Measurements from ENCODE around the gene ZNF462. TPM values are rescaled to one million over a fixed set of nuclear protein-coding genes. Genes with fewer than 3 reads are reported as not detected.

Gene ZNF462, protein sequence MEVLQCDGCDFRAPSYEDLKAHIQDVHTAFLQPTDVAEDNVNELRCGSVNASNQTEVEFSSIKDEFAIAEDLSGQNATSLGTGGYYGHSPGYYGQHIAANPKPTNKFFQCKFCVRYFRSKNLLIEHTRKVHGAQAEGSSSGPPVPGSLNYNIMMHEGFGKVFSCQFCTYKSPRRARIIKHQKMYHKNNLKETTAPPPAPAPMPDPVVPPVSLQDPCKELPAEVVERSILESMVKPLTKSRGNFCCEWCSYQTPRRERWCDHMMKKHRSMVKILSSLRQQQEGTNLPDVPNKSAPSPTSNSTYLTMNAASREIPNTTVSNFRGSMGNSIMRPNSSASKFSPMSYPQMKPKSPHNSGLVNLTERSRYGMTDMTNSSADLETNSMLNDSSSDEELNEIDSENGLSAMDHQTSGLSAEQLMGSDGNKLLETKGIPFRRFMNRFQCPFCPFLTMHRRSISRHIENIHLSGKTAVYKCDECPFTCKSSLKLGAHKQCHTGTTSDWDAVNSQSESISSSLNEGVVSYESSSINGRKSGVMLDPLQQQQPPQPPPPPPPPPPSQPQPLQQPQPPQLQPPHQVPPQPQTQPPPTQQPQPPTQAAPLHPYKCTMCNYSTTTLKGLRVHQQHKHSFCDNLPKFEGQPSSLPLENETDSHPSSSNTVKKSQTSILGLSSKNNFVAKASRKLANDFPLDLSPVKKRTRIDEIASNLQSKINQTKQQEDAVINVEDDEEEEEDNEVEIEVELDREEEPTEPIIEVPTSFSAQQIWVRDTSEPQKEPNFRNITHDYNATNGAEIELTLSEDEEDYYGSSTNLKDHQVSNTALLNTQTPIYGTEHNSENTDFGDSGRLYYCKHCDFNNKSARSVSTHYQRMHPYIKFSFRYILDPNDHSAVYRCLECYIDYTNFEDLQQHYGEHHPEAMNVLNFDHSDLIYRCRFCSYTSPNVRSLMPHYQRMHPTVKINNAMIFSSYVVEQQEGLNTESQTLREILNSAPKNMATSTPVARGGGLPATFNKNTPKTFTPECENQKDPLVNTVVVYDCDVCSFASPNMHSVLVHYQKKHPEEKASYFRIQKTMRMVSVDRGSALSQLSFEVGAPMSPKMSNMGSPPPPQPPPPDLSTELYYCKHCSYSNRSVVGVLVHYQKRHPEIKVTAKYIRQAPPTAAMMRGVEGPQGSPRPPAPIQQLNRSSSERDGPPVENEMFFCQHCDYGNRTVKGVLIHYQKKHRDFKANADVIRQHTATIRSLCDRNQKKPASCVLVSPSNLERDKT (N-terminal part only)
- total RNA-seq (10 to 100 TPM; 22.1 to 87.6 (median 54.4) TPM), polyA plus RNA-seq (1 to 10 TPM; 5.8 to 7.4 TPM)
- long read RNA-seq, donor 1, full-length matches to known transcripts: 4 of 23 reads
- long read RNA-seq, donor 1, partial matches to known transcripts: 10 of 23 reads
- long read RNA-seq, donor 1, other reads (novel, unspliced or antisense): 9 of 23 reads
- long read RNA-seq, donor 2, partial matches to known transcripts: 14 of 14 reads
- long read RNA-seq, donor 2, other reads (novel, unspliced or antisense): 0 of 14 reads
- long read RNA-seq, donor 3, full-length matches to known transcripts: 1 of 9 reads
- long read RNA-seq, donor 3, partial matches to known transcripts: 6 of 9 reads
- long read RNA-seq, donor 3, other reads (novel, unspliced or antisense): 2 of 9 reads

GRCh38 chr9:106862821-106863720 is at the start of gene ZNF462:
ZNF462 (plus strand) TSS chr9:106863166; CDS start chr9:106923384, 60,218 bp downstream.
- intact Hi-C loops (cut with DNase I): loop anchor here in 3 of 4 donors (5.0 to 10.0 kb wide), 4 partner anchors 59 to 774 kb away; no protein-coding TSS in a partner anchor
- TF ChIP-seq EP300 (IDR thresholded peaks at IDR 0.05) (no peak), POLR2A (IDR thresholded peaks at IDR 0.05) (peak; percentile 35), CTCF (IDR thresholded peaks at IDR 0.05) (peak in 2 of 3 donors; percentile 93 to 100)
- Histone ChIP-seq H3K27ac (peak within 1 kb of the TSS; percentile 84 to 93), H3K36me3 (no peaks in the 10 kb centered on the region), H3K4me1 (ENCODE audit: insufficient read depth) (peaks cover 3% of the 10 kb centered on the region), H3K4me3 (peak within 1 kb of the TSS; percentile 58), H3K27me3 (no peaks in the 10 kb centered on the region), H3K9me3 (no peaks in the 10 kb centered on the region)
- WGBS, 3 donors: 1 to 2% (median 1%) methylated on average over 33 of the region's 33 CpGs
- peak; percentile 57 to 70 (median 65) for DNase-seq

DNA sequence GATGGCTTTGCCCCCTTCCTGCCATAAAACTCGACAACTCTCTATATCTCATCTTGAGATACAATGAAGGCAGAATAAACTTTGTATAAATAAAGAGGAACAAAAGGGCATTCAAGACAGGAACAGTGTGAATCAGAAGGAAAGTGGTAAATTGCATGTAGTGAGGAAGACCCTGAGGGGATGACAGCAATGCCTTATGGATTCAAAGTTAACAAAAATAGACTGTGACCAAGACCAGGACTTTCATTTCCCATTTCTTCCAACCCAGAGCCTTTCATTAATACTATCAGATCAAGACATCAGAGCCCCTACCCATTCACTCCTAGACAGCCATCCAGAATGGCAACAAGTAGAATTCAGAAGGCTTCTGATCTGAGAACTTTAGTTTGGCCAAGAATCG is 46.4 kb upstream of the ZNF462 start:
- DNase-seq: no peak
- Histone ChIP-seq H3K27ac (no peak overlapping the region), H3K27me3 (no peaks in the 10 kb centered on the region), H3K4me1 (ENCODE audit: insufficient read depth) (no peaks in the 10 kb centered on the region), H3K4me3 (no peak overlapping the region), H3K36me3 (no peaks in the 10 kb centered on the region), H3K9me3 (no peaks in the 10 kb centered on the region)
- intact Hi-C loops (cut with DNase I): no loop called here
- 63 to 73% (median 71%) methylated on average over 2 of the region's 2 CpGs for WGBS, 3 donors
- TF ChIP-seq POLR2A (IDR thresholded peaks at IDR 0.05) (no peak), CTCF (IDR thresholded peaks at IDR 0.05) (no peak), EP300 (IDR thresholded peaks at IDR 0.05) (no peak)

GRCh38 chr9:106818034-106818433 is 44.9 kb upstream of the ZNF462 start:
- Histone ChIP-seq H3K27ac (no peak overlapping the region), H3K36me3 (no peaks in the 10 kb centered on the region), H3K4me3 (no peak overlapping the region), H3K27me3 (no peaks in the 10 kb centered on the region), H3K4me1 (ENCODE audit: insufficient read depth) (no peaks in the 10 kb centered on the region), H3K9me3 (no peaks in the 10 kb centered on the region)
- DNase-seq: no peak
- WGBS, 3 donors: 92 to 94% (median 94%) methylated on average over 5 of the region's 5 CpGs
- intact Hi-C loops (cut with DNase I): no loop called here
- TF ChIP-seq CTCF (IDR thresholded peaks at IDR 0.05) (no peak), EP300 (IDR thresholded peaks at IDR 0.05) (no peak)
